Activated CD4-positive, alpha-beta T cell treated with anti-CD3 and anti-CD28 coated beads, Interleukin-2, amount 50 U/mL, for 24 hours (primary cell): ENCODE measurements around the gene AFMID.
A peak's percentile ranks its signal among the peaks of the same experiment; 100 is the strongest.
"Not testable (repeated sequence)": the region's sequence is repeated elsewhere in the genome, so short reads cannot be mapped to it uniquely, and the experiment has no call there.

Experiments used
- DNase-seq, 2 donors: peaks; one replicate each; pipeline ENCODE4 v3.0.0-alpha.2; 2020; ENCODE audit warnings: low read depth in 1 of 2, low spot score in 1 of 2

Gene AFMID

GRCh38 chr17:78154903-78155811 is 32.0 kb upstream of the AFMID start:
- DNase-seq = no peak

- no peak for DNase-seq
Measured at GRCh38 chr17:78159575-78160158, 27.5 kb upstream of the AFMID start.

GRCh38 chr17:78163881-78164747 is 23.0 kb upstream of the AFMID start:
- DNase-seq = no peak

GRCh38 chr17:78164748-78165607 is 22.2 kb upstream of the AFMID start:
- no peak for DNase-seq

- DNase-seq = no peak
Measured at GRCh38 chr17:78166416-78166815, 20.7 kb upstream of the AFMID start.

- peak; percentile 69 to 78 for DNase-seq
Measured at GRCh38 chr17:78168242-78168902, 18.8 kb upstream of the AFMID start, which contains the start of gene SYNGR2. Gene SYNGR2 (plus strand): TSS chr17:78168581. CDS start chr17:78168617, 36 bp downstream.

GRCh38 chr17:78168903-78169793 is 18.0 kb upstream of the AFMID start:
- peak; percentile 36 to 55 for DNase-seq

- no peak for DNase-seq
Measured at GRCh38 chr17:78170692-78171590, 16.2 kb upstream of the AFMID start.

GRCh38 chr17:78171591-78172248 is 15.4 kb upstream of the AFMID start:
- DNase-seq = not testable (repeated sequence)

- DNase-seq = no peak
Measured at GRCh38 chr17:78172249-78173051, 14.7 kb upstream of the AFMID start.

- no peak for DNase-seq
Measured at GRCh38 chr17:78173097-78173715, 14.0 kb upstream of the AFMID start.

GRCh38 chr17:78174346-78174869 is 12.8 kb upstream of the AFMID start:
- no peak for DNase-seq

GRCh38 chr17:78174870-78175642 is 12.1 kb upstream of the AFMID start:
- no peak for DNase-seq

GRCh38 chr17:78175643-78175981 is 11.6 kb upstream of the AFMID start:
- DNase-seq = no peak

- peak; percentile 67 to 68 for DNase-seq
Measured at GRCh38 chr17:78176548-78177025, 10.6 kb upstream of the AFMID start.
